Measurements from ENCODE around the gene FRS3. TPM values are rescaled to one million over a fixed set of nuclear protein-coding genes. Genes with fewer than 3 reads are reported as not detected.

The FRS3 gene
- total and polyA plus RNA-seq, 2 experiments from 2014 or later = 1.3 to 3.3 TPM

GRCh38 chr6:41783106-41783780 is 3.5 kb upstream of the FRS3 start:
- DNase-seq (ENCODE audit: low spot score) (no peak), ATAC-seq (no peak)
- Histone ChIP-seq H3K27me3 (ENCODE audit: insufficient read depth) (peaks cover 62% of the 10 kb centered on the region), H3K4me2 (no peak overlapping the region), H4K20me1 (replicated peaks; ENCODE audit: insufficient read depth) (no peaks in the 10 kb centered on the region; the same call in 1 of the 2 replicates), H3K27ac (ENCODE audit: low read depth) (no peak overlapping the region), H3K9me2 (ENCODE audit: insufficient read depth) (no peaks in the 10 kb centered on the region), H3K36me3 (ENCODE audit: insufficient read depth) (no peaks in the 10 kb centered on the region), H2AFZ (no peak overlapping the region), H3F3A (replicated peaks; ENCODE audit: low read depth) (peaks cover 9% of the 10 kb centered on the region), H3K4me1 (ENCODE audit: insufficient read depth) (peaks cover 29% of the 10 kb centered on the region), H3K79me2 (replicated peaks; ENCODE audit: insufficient read depth) (peaks cover 14% of the 10 kb centered on the region), H3K4me3 (no peak overlapping the region)
- H3K36me3 Mint-ChIP-seq (ENCODE audit: low read depth) = 0 out of 3 replicates have a peak, but pooled peaks cover 3% of the 10 kb centered on the region
- H3K27me3 Mint-ChIP-seq (ENCODE audit: insufficient read depth, low read depth, poor library complexity) = peaks cover 60% of the 10 kb centered on the region
- H3K4me3 Mint-ChIP-seq = no peak overlapping the region; the same call in 2 of the 3 replicates
- TF ChIP-seq STAT1 (IDR thresholded peaks at IDR 0.05; ENCODE audit: unreplicated experiment) (no peak), JUNB (IDR thresholded peaks at IDR 0.05; ENCODE audit: unreplicated experiment) (no peak), POLR2AphosphoS5 (IDR thresholded peaks at IDR 0.05; ENCODE audit: low read depth) (no peak), NANOG (IDR thresholded peaks at IDR 0.05; ENCODE audit: borderline replicate concordance) (no peak), CREB1 (CRISPR knock-in tag; IDR thresholded peaks at IDR 0.05; ENCODE audit: low read depth) (no peak), ETS1 (IDR thresholded peaks at IDR 0.05) (no peak), ZNF331 (CRISPR knock-in tag; IDR thresholded peaks at IDR 0.05; ENCODE audit: low read depth) (no peak), REST (IDR thresholded peaks at IDR 0.05; ENCODE audit: unreplicated experiment) (no peak), EZH2 (IDR thresholded peaks at IDR 0.05; ENCODE audit: low read depth, unreplicated experiment) (no peak), ZNF114 (CRISPR knock-in tag; IDR thresholded peaks at IDR 0.05) (no peak), ZNF462 (CRISPR knock-in tag; IDR thresholded peaks at IDR 0.05) (no peak), CTCF (conservative IDR thresholded peaks at IDR 0.05; ENCODE audit: low read depth in 2 of 2) (no peak)
- no peak overlapping the region for H3K27ac Mint-ChIP-seq
- H3K4me1 Mint-ChIP-seq = peaks cover 28% of the 10 kb centered on the region
- H3K9me3 Mint-ChIP-seq = peaks cover 7% of the 10 kb centered on the region; the same call in 2 of the 3 replicates

Data from GM23338 (cell line).